Gastroesophageal sphincter (tissue), 3 donors: ENCODE measurements around the gene TGFB1I1.
A peak's percentile ranks its signal among the peaks of the same experiment; 100 is the strongest.

ENCODE experiments used
- POLR2AphosphoS5 ChIP-seq: sonication (generic); formaldehyde crosslinking; IDR thresholded peaks from one replicate; pipeline ENCODE4 v1.6.1; 2017; ENCODE audit warnings: antibody characterized with exemption
- TF ChIP-seq, protein P1 (sequence below), 4 experiments: fragments of 200-600 bp in 2 of 4; fragments of 450-650 bp in 2 of 4; sonication (generic) in 1 of 4; IDR thresholded peaks; one replicate each; pipeline ENCODE4 v1.5.1; 2017 to 2019; ENCODE audit warnings: antibody characterized with exemption in 4 of 4, mild to moderate bottlenecking in 2 of 4, moderate library complexity in 2 of 4

DNA sequence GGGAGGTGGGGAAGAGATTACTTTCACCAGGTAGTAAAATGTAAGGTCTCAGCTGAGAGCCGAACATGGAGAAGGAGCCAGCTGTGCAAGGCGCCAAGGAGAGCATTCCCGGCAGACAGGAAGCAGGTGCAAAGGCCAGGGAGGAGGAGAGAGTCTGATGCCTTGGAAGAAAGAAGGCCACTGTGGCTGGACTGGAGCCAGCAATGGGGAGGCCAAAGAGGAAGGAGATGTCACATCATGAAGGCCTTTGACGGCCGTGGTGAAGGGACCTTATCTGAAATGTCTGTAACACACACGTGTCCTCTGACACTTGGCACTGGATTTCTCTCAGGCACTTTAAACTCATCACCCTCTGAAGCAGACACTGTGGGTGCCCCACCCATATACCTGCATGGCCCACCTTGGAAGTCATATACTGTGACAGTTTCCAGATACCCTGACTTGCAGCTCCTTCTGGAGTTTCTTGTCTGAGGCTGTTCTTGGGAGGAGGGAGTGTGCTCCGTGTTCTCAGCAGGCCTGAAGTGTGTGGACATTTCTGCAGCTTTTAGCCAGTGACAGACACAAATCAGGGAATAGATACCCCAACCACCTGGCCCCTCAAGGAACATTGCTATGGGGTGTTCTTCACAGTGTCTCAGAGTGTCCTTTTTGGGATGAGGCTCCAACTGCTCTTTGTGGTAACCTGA is 9.0 kb downstream of the TGFB1I1 start:
- TF ChIP-seq, protein P1, sequence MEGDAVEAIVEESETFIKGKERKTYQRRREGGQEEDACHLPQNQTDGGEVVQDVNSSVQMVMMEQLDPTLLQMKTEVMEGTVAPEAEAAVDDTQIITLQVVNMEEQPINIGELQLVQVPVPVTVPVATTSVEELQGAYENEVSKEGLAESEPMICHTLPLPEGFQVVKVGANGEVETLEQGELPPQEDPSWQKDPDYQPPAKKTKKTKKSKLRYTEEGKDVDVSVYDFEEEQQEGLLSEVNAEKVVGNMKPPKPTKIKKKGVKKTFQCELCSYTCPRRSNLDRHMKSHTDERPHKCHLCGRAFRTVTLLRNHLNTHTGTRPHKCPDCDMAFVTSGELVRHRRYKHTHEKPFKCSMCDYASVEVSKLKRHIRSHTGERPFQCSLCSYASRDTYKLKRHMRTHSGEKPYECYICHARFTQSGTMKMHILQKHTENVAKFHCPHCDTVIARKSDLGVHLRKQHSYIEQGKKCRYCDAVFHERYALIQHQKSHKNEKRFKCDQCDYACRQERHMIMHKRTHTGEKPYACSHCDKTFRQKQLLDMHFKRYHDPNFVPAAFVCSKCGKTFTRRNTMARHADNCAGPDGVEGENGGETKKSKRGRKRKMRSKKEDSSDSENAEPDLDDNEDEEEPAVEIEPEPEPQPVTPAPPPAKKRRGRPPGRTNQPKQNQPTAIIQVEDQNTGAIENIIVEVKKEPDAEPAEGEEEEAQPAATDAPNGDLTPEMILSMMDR (IDR thresholded peaks at IDR 0.05): no peak
- peak; percentile 44 for TF ChIP-seq POLR2AphosphoS5
